CD14-positive monocyte (primary cell): Measurements from ENCODE around the gene GPR137C. TPM values are rescaled to one million over a fixed set of nuclear protein-coding genes. Genes with fewer than 3 reads are reported as not detected.

Experiments used
- DNase-seq, 3 donors: peaks; one replicate each; pipeline ENCODE4 v3.0.0-alpha.2; 2011 to 2022
- H2AFZ ChIP-seq: 2 replicates; pipeline ENCODE4 v1.6.0; 2012; ENCODE audit warnings: mild to moderate bottlenecking, low read depth, low read length, inconsistent platforms; ENCODE audit not compliant: insufficient read depth, poor library complexity, severe bottlenecking
- H3K27ac ChIP-seq, 2 donors: 1 replicate in 1 of 2; 2 replicates in 1 of 2; pipeline ENCODE4 v1.5.1; 2012 to 2013; ENCODE audit warnings: low read length in 2 of 2, control low read depth in 1 of 2, inconsistent platforms in 1 of 2, low read depth in 1 of 2, mild to moderate bottlenecking in 1 of 2
- H3K27me3 ChIP-seq, 2 donors: one replicate each; pipeline versions ENCODE4 v1.6.0 to v1.6.1; 2011 to 2013; ENCODE audit warnings: low read length in 2 of 2; ENCODE audit not compliant: control insufficient read depth in 2 of 2, insufficient read depth in 2 of 2
- H3K36me3 ChIP-seq, 2 donors: replicated peaks in 1 of 2; 1 replicate in 1 of 2; 2 replicates in 1 of 2; pipeline versions ENCODE4 v1.5.1 to v1.6.1; 2012 to 2013; ENCODE audit warnings: low read length in 2 of 2, control low read depth in 1 of 2, inconsistent platforms in 1 of 2, mild to moderate bottlenecking in 1 of 2; ENCODE audit not compliant: insufficient read depth in 2 of 2, control insufficient read depth in 1 of 2
- H3K4me1 ChIP-seq, 2 donors: 1 replicate in 1 of 2; 2 replicates in 1 of 2; pipeline versions ENCODE4 v1.5.1 to v1.6.1; 2012 to 2013; ENCODE audit warnings: low read length in 2 of 2, control low read depth in 1 of 2, inconsistent platforms in 1 of 2, mild to moderate bottlenecking in 1 of 2, moderate library complexity in 1 of 2; ENCODE audit not compliant: insufficient read depth in 2 of 2, control insufficient read depth in 1 of 2
- H3K4me2 ChIP-seq: replicated peaks from 2 replicates; pipeline ENCODE3; 2012; ENCODE audit warnings: low read length, moderate library complexity, mild to moderate bottlenecking; ENCODE audit not compliant: poor library complexity, severe bottlenecking; ENCODE audit errors: extremely low read depth
- H3K4me3 ChIP-seq, 3 experiments: fragments of 200-600 bp in 1 of 3; sonication (generic) in 1 of 3; replicated peaks in 1 of 3; 1 replicate in 2 of 3; 2 replicates in 1 of 3; pipeline ENCODE4 v1.5.1; 2011 to 2013; ENCODE audit warnings: low read length in 3 of 3, mild to moderate bottlenecking in 3 of 3, control low read depth in 2 of 3, low read depth in 2 of 3, inconsistent platforms in 1 of 3, moderate library complexity in 1 of 3
- H3K79me2 ChIP-seq: 2 replicates; pipeline ENCODE4 v1.6.0; 2012; ENCODE audit warnings: mild to moderate bottlenecking, control low read depth, inconsistent platforms, low read length, moderate library complexity; ENCODE audit not compliant: insufficient read depth
- H3K9ac ChIP-seq: 2 replicates; pipeline ENCODE4 v1.6.0; 2017; ENCODE audit warnings: low read length, mild to moderate bottlenecking; ENCODE audit not compliant: insufficient read depth, poor library complexity, severe bottlenecking
- H3K9me3 ChIP-seq, 2 donors: replicated peaks in 1 of 2; 1 replicate in 1 of 2; 2 replicates in 1 of 2; pipeline versions ENCODE4 v1.5.1 to v1.6.1; 2012 to 2013; ENCODE audit warnings: low read length in 2 of 2, control low read depth in 1 of 2; ENCODE audit not compliant: control insufficient read depth in 1 of 2, insufficient read depth in 1 of 2
- H4K20me1 ChIP-seq: 2 replicates; pipeline ENCODE4 v1.6.0; 2012; ENCODE audit warnings: mild to moderate bottlenecking, low read length, control low read depth, moderate library complexity; ENCODE audit not compliant: insufficient read depth
- H3K27ac Mint-ChIP-seq, 7 donors: one replicate each; pipeline ENCODE4 v1.8.0; 2020; ENCODE audit warnings: mild to moderate bottlenecking in 7 of 7, mixed read lengths in 7 of 7, moderate library complexity in 6 of 7, inconsistent platforms in 2 of 7
- H3K27me3 Mint-ChIP-seq, 3 donors: one replicate each; pipeline ENCODE4 v1.8.0; 2021 to 2022; ENCODE audit warnings: low read depth in 3 of 3, mild to moderate bottlenecking in 3 of 3, mixed read lengths in 3 of 3, moderate library complexity in 3 of 3, inconsistent platforms in 1 of 3
- H3K36me3 Mint-ChIP-seq, 2 donors: one replicate each; pipeline ENCODE4 v1.8.0; 2020; ENCODE audit warnings: mixed read lengths in 2 of 2, inconsistent platforms in 1 of 2, mild to moderate bottlenecking in 1 of 2
- H3K4me1 Mint-ChIP-seq: one replicate; pipeline ENCODE4 v1.8.0; 2020; ENCODE audit warnings: mild to moderate bottlenecking, mixed read lengths
- H3K4me3 Mint-ChIP-seq, 2 donors: one replicate each; pipeline ENCODE4 v1.8.0; 2020; ENCODE audit warnings: mild to moderate bottlenecking in 2 of 2, mixed read lengths in 2 of 2, moderate library complexity in 1 of 2
- H3K9me3 Mint-ChIP-seq, 7 donors: one replicate each; pipeline ENCODE4 v1.8.0; 2020 to 2022; ENCODE audit warnings: mixed read lengths in 7 of 7, mild to moderate bottlenecking in 6 of 7, moderate library complexity in 6 of 7, inconsistent platforms in 2 of 7
- whole genome bisulfite sequencing: methylation state at CpG from one replicate; pipeline ENCODE4 v1.1.5; 2013; ENCODE audit warnings: missing lambda C conversion rate; ENCODE audit not compliant: insufficient coverage; 5-methylcytosine and 5-hydroxymethylcytosine counted together
- intact Hi-C, 2 donors: fragments of 100-400 bp; cut with micrococcal nuclease; formaldehyde crosslinking; loops; one replicate each; pipeline versions ENCODE4 v1.15.0 to v1.15.1; 2023
- polyA plus RNA-seq, 3 donors: library from polyadenylated mRNA; depleted of rRNA in 1 of 3; unstranded in 2 of 3; stranded (reverse) in 1 of 3; fragments of 300-500 nt in 2 of 3; fragments of >200 nt in 1 of 3; fragmentation: Illumina TruSeq in 2 of 3; gene quantifications; 1 replicate in 2 of 3; 2 replicates in 1 of 3; pipeline ENCODE4 v1.2.3, GENCODE V29; 2012 to 2021
- TF ChIP-seq, protein P1 (sequence below): fragments of 200-600 bp; IDR thresholded peaks from one replicate; pipeline ENCODE4 v1.8.0; 2022; ENCODE audit warnings: antibody characterized with exemption, mild to moderate bottlenecking

The GPR137C gene
- polyA plus RNA-seq, 3 donors: 0.04 TPM; not detected in 2

DNA sequence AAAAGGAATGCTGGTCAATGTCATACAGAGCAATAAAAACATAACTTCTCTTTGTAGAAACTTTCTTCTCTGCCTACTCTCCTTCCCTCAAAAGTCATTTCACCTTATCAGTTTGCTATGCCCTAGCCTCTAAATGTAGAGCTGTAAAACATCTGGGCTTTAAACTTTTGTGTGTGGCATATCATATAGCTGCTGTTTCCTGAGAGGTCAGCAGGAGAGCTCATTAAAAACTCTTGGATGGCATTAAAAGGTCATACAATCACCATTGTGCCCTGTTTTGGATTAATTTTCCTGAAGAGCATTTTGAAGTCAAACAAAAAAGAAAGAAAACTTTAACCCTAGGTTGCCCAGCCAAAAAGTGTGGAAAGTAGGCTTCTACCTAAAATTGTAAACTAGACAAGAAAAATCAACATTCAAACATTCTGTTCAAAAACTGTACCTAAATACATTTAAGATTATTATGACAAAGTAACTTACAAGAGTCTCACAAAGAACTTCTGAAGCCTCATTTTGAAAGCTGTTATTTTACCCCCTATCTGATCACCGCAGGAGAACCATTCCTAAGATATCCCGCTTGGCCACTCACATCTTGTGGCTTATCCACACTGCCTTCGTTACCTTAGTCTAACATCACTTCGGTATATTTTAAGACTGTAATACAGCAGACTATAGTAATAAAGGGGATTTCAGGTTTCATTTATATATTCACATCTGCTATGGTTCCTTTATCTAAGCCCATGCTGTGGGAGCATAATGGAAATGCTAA lies 38.4 kb upstream of the GPR137C start:
- H3K27me3 Mint-ChIP-seq: no peaks in the 10 kb centered on the region
- H3K4me1 Mint-ChIP-seq: no peaks in the 10 kb centered on the region
- no peaks in the 10 kb centered on the region for H3K79me2 ChIP-seq
- TF ChIP-seq, protein P1, sequence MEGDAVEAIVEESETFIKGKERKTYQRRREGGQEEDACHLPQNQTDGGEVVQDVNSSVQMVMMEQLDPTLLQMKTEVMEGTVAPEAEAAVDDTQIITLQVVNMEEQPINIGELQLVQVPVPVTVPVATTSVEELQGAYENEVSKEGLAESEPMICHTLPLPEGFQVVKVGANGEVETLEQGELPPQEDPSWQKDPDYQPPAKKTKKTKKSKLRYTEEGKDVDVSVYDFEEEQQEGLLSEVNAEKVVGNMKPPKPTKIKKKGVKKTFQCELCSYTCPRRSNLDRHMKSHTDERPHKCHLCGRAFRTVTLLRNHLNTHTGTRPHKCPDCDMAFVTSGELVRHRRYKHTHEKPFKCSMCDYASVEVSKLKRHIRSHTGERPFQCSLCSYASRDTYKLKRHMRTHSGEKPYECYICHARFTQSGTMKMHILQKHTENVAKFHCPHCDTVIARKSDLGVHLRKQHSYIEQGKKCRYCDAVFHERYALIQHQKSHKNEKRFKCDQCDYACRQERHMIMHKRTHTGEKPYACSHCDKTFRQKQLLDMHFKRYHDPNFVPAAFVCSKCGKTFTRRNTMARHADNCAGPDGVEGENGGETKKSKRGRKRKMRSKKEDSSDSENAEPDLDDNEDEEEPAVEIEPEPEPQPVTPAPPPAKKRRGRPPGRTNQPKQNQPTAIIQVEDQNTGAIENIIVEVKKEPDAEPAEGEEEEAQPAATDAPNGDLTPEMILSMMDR: no peak
- no peak overlapping the region for H3K27ac ChIP-seq
- H4K20me1 ChIP-seq: no peaks in the 10 kb centered on the region
- H3K27ac Mint-ChIP-seq: no peak overlapping the region
- no peaks in the 10 kb centered on the region for H3K9me3 ChIP-seq
- H3K9me3 Mint-ChIP-seq: no peaks in the 10 kb centered on the region
- DNase-seq: no peak
- H3K4me3 ChIP-seq: no peak overlapping the region
- intact Hi-C loops: no loop called here
- H3K4me1 ChIP-seq: no peaks in the 10 kb centered on the region
- WGBS: no CpG with 5 or more reads among the region's 4 CpGs
- H3K27me3 ChIP-seq: no peaks in the 10 kb centered on the region
- H3K9ac ChIP-seq: no peak overlapping the region
- peaks cover 2 to 8% of the 10 kb centered on the region in 2 donors for H3K36me3 Mint-ChIP-seq
- H3K4me2 ChIP-seq: no peak overlapping the region
- H3K36me3 ChIP-seq: peaks cover 0 to 2% of the 10 kb centered on the region in 2 donors
- no peak overlapping the region for H2AFZ ChIP-seq
- H3K4me3 Mint-ChIP-seq: no peak overlapping the region

DNA sequence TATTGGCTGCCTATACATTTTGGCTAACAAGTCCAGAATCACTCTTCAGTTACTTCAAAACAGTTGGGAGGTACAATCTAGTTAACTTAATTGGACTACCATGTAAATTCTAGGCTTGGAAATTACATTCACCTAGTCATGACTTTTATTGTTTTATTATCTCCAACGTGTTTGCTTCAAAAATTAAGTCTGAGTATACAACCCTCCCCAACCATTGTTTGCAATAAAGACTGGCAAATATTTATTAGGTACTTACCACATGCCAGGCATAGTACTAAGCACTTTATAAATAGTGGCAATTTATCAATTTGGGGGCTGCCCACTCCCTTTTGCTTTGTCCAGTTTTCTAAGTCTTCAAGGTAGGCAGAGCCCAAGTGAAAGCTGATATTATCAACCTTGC lies 30.6 kb upstream of the GPR137C start:
- WGBS: no CpG with 5 or more reads among the region's 1 CpG
- no peaks in the 10 kb centered on the region for H3K9me3 Mint-ChIP-seq
- intact Hi-C loops: no loop called here
- Histone ChIP-seq H3K36me3 (no peaks in the 10 kb centered on the region), H4K20me1 (no peaks in the 10 kb centered on the region), H3K4me1 (no peaks in the 10 kb centered on the region), H3K4me2 (no peak overlapping the region), H3K4me3 (no peak overlapping the region), H3K27ac (no peak overlapping the region), H2AFZ (no peak overlapping the region), H3K79me2 (no peaks in the 10 kb centered on the region), H3K27me3 (no peaks in the 10 kb centered on the region), H3K9me3 (no peaks in the 10 kb centered on the region), H3K9ac (no peak overlapping the region)
- H3K4me1 Mint-ChIP-seq: no peaks in the 10 kb centered on the region
- no peak overlapping the region for H3K4me3 Mint-ChIP-seq
- H3K27ac Mint-ChIP-seq: no peak overlapping the region
- H3K27me3 Mint-ChIP-seq: peaks cover 0 to 2% (median 0%) of the 10 kb centered on the region in 3 donors
- DNase-seq: no peak
- H3K36me3 Mint-ChIP-seq: peaks cover 0 to 3% of the 10 kb centered on the region in 2 donors
- TF ChIP-seq, protein P1: no peak
